Panc1 (cell line): ENCODE data around the gene KMT2D. TPM values are rescaled to one million over a fixed set of nuclear protein-coding genes. Genes with fewer than 3 reads are reported as not detected.

ENCODE experiments used
- ATAC-seq: fragments of 200-7000 bp; cut with Tn5 transposase; 2 replicates; pipeline ENCODE4 v1.9.1; 2020; ENCODE audit warnings: mild to moderate bottlenecking, moderate library complexity
- BruUV-seq: library from RNA; stranded (reverse); fragments of 400-500 nt; replicated peaks from 2 replicates; lab custom pipeline; 2021; lab: Mats Ljungman, UMichigan
- CTCF ChIA-PET: fragments of 300-600 bp; sonication (Branson Sonifier 250); formaldehyde crosslinking; loops from one replicate; lab custom pipeline; 2022; ENCODE audit warnings: antibody characterized with exemption; lab: Charles Lee
- POLR2A ChIA-PET: fragments of 300-600 bp; sonication (Branson Sonifier 250); formaldehyde crosslinking; loops from one replicate; lab custom pipeline; 2022; ENCODE audit warnings: antibody characterized with exemption; lab: Charles Lee
- DNase-seq: peaks from one replicate; pipeline ENCODE4 v3.0.0-alpha.2; 2010; ENCODE audit warnings: low read depth, low spot score
- H3K27ac ChIP-seq: 2 replicates; pipeline ENCODE4 v1.5.1; 2011; ENCODE audit warnings: mild to moderate bottlenecking, low read length, inconsistent platforms
- H3K27me3 ChIP-seq: fragments of 200-500 bp; sonication (Bioruptor generic); 2 replicates; pipeline ENCODE4 v1.6.0; 2014; ENCODE audit warnings: low read length, inconsistent platforms; ENCODE audit not compliant: control insufficient read depth, insufficient read depth
- H3K36me3 ChIP-seq: fragments of 200-500 bp; sonication (Bioruptor generic); 2 replicates; pipeline ENCODE4 v1.5.1; 2014; ENCODE audit warnings: inconsistent platforms, mild to moderate bottlenecking, low read length, moderate library complexity; ENCODE audit not compliant: control insufficient read depth, insufficient read depth
- H3K4me1 ChIP-seq: 2 replicates; pipeline ENCODE4 v1.5.1; 2011; ENCODE audit warnings: inconsistent platforms, mild to moderate bottlenecking, low read length, moderate library complexity; ENCODE audit not compliant: control insufficient read depth, insufficient read depth
- H3K4me3 ChIP-seq, 2 experiments: 2 replicates each; pipeline ENCODE4 v1.5.1; 2011 to 2012; ENCODE audit warnings: low read depth in 2 of 2, low read length in 2 of 2, mild to moderate bottlenecking in 2 of 2, inconsistent platforms in 1 of 2, moderate library complexity in 1 of 2
- H3K9me3 ChIP-seq: fragments of 200-500 bp; sonication (Bioruptor generic); 2 replicates; pipeline ENCODE4 v1.5.1; 2014; ENCODE audit warnings: low read depth, mild to moderate bottlenecking, inconsistent platforms, low read length, moderate library complexity; ENCODE audit not compliant: control insufficient read depth, insufficient read depth
- CTCF ChIP-seq: fragments of 450-650 bp; IDR thresholded peaks from 2 replicates; pipeline ENCODE4 v1.5.1; 2017; ENCODE audit warnings: mild to moderate bottlenecking
- POLR2AphosphoS5 ChIP-seq: IDR thresholded peaks from 2 replicates; pipeline ENCODE4 v1.6.1; 2012; ENCODE audit warnings: mild to moderate bottlenecking, low read depth, low read length, moderate library complexity
- REST ChIP-seq, 2 experiments: IDR thresholded peaks; 2 replicates each; pipeline ENCODE4 v1.6.1; 2011 to 2012; ENCODE audit warnings: low read depth in 2 of 2, control low read depth in 1 of 2, low read length in 1 of 2, mild to moderate bottlenecking in 1 of 2, moderate library complexity in 1 of 2; ENCODE audit not compliant: insufficient read depth in 1 of 2
- SIN3A ChIP-seq: IDR thresholded peaks from 2 replicates; pipeline ENCODE4 v1.6.1; 2012; ENCODE audit warnings: low read depth, mild to moderate bottlenecking, low read length, moderate library complexity, borderline replicate concordance; ENCODE audit not compliant: insufficient read depth
- TCF7L2 ChIP-seq: IDR thresholded peaks from 2 replicates; pipeline ENCODE4 v1.6.1; 2011; ENCODE audit warnings: mild to moderate bottlenecking, low read depth, low read length, inconsistent platforms
- in situ Hi-C: cut with HindIII; loops from 2 replicates; pipeline ENCODE4 v1.10.0; 2016; ENCODE audit warnings: low sequenced_read_pairs, low pct_unique_long_range_greater_than_20kb
- intact Hi-C: fragments of 100-400 bp; cut with micrococcal nuclease; formaldehyde crosslinking; loops from one replicate; pipeline ENCODE4 v1.10.0; 2022; ENCODE audit not compliant: unreplicated experiment
- total RNA-seq: library from RNA; stranded (reverse); gene quantifications from one replicate; pipeline ENCODE4 v1.2.1, GENCODE V29; 2021; ENCODE audit not compliant: unreplicated experiment

Gene KMT2D
- total RNA-seq, 1 experiment from 2014 or later: 64.7 TPM

DNA sequence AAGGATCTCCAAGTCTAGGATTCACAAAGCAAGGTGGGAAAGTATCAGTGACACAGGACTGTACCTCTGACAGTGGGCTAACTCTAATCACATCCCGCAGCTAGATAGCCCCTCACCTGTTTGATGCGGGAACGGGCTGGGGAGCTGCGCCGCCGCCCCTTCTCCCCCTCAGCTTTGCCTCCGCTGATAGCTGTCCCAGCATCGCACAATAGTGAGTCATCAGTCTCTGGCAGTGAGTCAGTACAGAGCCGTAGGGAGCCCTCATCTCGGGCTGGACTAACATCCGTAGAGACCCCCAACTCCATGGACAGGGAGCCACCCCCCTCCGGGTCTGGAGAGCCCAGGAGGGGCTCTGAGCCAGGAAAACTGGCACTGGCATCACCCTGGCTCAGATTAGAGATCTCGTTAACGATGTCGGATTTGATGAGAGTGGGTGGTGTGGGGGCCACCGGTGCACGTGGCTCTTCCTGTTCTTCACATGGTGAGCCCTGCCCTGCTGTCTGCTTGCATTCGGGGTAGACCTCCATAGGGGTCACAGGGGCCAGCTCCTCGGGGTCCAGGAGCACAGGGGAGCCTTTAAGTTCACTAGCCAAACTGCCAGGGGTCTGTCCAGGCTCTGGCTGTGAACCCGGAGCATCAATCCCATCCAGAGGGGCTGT, 10.9 kb downstream of the KMT2D start:
- in situ Hi-C loops: no loop called here
- ATAC-seq (no peak), DNase-seq (no peak)
- Histone ChIP-seq H3K36me3 (peaks cover 39% of the 10 kb centered on the region), H3K27ac (no peak overlapping the region), H3K4me1 (no peaks in the 10 kb centered on the region), H3K9me3 (no peaks in the 10 kb centered on the region), H3K27me3 (no peaks in the 10 kb centered on the region), H3K4me3 (no peak overlapping the region)
- TF ChIP-seq TCF7L2 (no peak), CTCF (no peak), SIN3A (no peak), POLR2AphosphoS5 (no peak), REST (IDR thresholded peaks at IDR 0.05; ENCODE audit: insufficient read depth in 1 of 2, low read depth in 2 of 2, low read length in 1 of 2) (no peak)
- intact Hi-C loops: no loop called here
- ChIA-PET POLR2A (no interaction called here), CTCF (no interaction called here)
- BruUV-seq: no TSS peak

- H3K9me3 ChIP-seq: no peaks in the 10 kb centered on the region
- H3K27me3 ChIP-seq: no peaks in the 10 kb centered on the region
- CTCF ChIA-PET: no interaction called here
- TF ChIP-seq POLR2AphosphoS5: no peak
- TF ChIP-seq SIN3A: no peak
- no peak for TF ChIP-seq TCF7L2
- no peak for TF ChIP-seq CTCF
- TF ChIP-seq REST (IDR thresholded peaks at IDR 0.05; ENCODE audit: insufficient read depth in 1 of 2, low read depth in 2 of 2, low read length in 1 of 2): no peak
- POLR2A ChIA-PET: no interaction called here
- intact Hi-C loops: no loop called here
- H3K27ac ChIP-seq: no peak overlapping the region
- no TSS peak for BruUV-seq
- H3K4me1 ChIP-seq: no peaks in the 10 kb centered on the region
- H3K4me3 ChIP-seq: no peak overlapping the region
- in situ Hi-C loops: no loop called here
- peaks cover 39% of the 10 kb centered on the region for H3K36me3 ChIP-seq
- ATAC-seq (no peak), DNase-seq (no peak)
These were observed 11.6 kb downstream of the KMT2D start for GRCh38 chr12:49048953-49049352.
